Astrocyte (in vitro differentiated cells and primary cell): ENCODE results near the gene PCGF2.

Source experiments
- CTCF ChIP-seq: IDR thresholded peaks from 2 replicates; pipeline ENCODE4 v1.5.1; 2011; ENCODE audit warnings: low read depth, mild to moderate bottlenecking, inconsistent platforms, low read length, moderate library complexity; ENCODE audit not compliant: insufficient read depth
- EZH2 ChIP-seq: IDR thresholded peaks from 2 replicates; pipeline ENCODE4 v1.6.1; 2012; ENCODE audit warnings: mild to moderate bottlenecking, low read length, inconsistent platforms; ENCODE audit not compliant: insufficient read depth

DNA sequence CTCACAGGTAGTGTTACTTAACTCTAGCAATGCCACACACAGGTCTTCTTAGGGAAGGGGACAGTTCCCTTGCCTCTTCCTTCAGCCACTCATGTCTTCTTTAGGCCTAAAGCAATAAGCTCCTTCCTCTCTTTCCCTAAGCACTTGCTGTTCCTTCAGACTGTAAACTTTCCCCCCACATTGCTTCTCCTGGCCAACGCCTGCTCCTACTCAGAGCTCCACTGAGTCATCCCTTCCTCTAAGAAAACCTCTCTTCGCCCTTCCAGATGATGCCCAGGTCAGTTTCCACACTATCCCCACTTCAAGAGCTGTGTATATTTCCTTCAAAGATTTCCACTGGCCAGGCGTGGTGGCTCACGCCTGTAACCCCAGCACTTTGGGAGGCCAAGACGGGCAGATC lies 60.9 kb downstream of the PCGF2 start:
- TF ChIP-seq CTCF = no peak
- no peak for TF ChIP-seq EZH2
